Measurements from ENCODE around the gene MTF2. TPM values are rescaled to one million over a fixed set of nuclear protein-coding genes. Genes with fewer than 3 reads are reported as not detected.

MTF2 gene
- polyA plus RNA-seq, 1 donor (not counting 4 experiments of a cell fraction or from before 2014, with no cell fraction given): 24.8 TPM

DNA sequence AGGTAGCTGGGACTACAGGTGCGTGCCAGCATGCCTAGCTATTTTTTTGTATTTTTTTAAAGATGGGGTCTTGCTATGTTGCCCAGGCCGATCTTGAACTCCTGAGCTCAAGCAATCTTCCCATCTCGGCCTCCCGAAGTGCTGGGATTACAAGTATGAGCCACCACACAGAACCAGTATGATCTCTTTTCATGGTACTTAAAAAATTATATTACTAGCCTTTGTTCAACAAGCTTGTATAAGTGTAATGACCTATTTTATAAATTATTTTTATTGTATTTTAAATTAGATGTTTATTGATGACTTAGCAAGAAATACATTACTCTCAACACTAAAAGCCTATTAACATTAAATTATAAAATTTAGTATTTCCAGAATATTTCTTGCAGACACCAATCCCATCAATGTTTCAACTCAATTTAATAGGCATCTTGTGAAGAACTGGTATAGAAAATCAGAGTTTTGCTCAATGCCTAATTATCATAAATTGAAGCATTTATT lies 36.0 kb upstream of the MTF2 start:
- Histone ChIP-seq H3K36me3 (ENCODE audit: control insufficient read depth in 2 of 2, extremely low read depth in 1 of 2, insufficient read depth in 2 of 2, low read length in 2 of 2) (no peaks in the 10 kb centered on the region), H3K79me2 (ENCODE audit: control insufficient read depth, insufficient read depth, low read length) (no peaks in the 10 kb centered on the region), H3K27me3 (ENCODE audit: control insufficient read depth, extremely low read depth, insufficient read depth, low read length) (no peaks in the 10 kb centered on the region), H2AFZ (ENCODE audit: control insufficient read depth, low read length) (no peak overlapping the region), H3K4me1 (ENCODE audit: control insufficient read depth, extremely low read depth, insufficient read depth, low read length) (no peaks in the 10 kb centered on the region), H3K4me2 (ENCODE audit: control insufficient read depth, extremely low read depth, insufficient read depth, low read depth, low read length) (no peak overlapping the region), H3K9me3 (ENCODE audit: control insufficient read depth, low read depth, low read length) (no peaks in the 10 kb centered on the region), H4K20me1 (ENCODE audit: control insufficient read depth, extremely low read depth, insufficient read depth, low read length) (no peaks in the 10 kb centered on the region), H3K27ac (ENCODE audit: control insufficient read depth, insufficient read depth, low read length) (no peak overlapping the region), H3K9me1 (ENCODE audit: control insufficient read depth, extremely low read depth, insufficient read depth, low read length) (no peaks in the 10 kb centered on the region), H3K9ac (ENCODE audit: control insufficient read depth, extremely low read depth, insufficient read depth, low read length) (no peak overlapping the region), H3K4me3 (ENCODE audit: control insufficient read depth in 2 of 3, extremely low read depth in 1 of 3, insufficient read depth in 2 of 3, low read depth in 1 of 3, low read length in 3 of 3) (no peak overlapping the region)
- DNase-seq (ENCODE audit: low read depth, low spot score) (no peak), FAIRE-seq (no peak)
- dilution Hi-C loops (cut with MboI; ENCODE audit: extremely low pct_ligation_motif_present, low sequenced_read_pairs): no loop called here
- TF ChIP-seq EZH2 (IDR thresholded peaks at IDR 0.05; ENCODE audit: low read length): no peak
- TF ChIP-seq, protein P1, sequence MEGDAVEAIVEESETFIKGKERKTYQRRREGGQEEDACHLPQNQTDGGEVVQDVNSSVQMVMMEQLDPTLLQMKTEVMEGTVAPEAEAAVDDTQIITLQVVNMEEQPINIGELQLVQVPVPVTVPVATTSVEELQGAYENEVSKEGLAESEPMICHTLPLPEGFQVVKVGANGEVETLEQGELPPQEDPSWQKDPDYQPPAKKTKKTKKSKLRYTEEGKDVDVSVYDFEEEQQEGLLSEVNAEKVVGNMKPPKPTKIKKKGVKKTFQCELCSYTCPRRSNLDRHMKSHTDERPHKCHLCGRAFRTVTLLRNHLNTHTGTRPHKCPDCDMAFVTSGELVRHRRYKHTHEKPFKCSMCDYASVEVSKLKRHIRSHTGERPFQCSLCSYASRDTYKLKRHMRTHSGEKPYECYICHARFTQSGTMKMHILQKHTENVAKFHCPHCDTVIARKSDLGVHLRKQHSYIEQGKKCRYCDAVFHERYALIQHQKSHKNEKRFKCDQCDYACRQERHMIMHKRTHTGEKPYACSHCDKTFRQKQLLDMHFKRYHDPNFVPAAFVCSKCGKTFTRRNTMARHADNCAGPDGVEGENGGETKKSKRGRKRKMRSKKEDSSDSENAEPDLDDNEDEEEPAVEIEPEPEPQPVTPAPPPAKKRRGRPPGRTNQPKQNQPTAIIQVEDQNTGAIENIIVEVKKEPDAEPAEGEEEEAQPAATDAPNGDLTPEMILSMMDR (optimal IDR thresholded peaks at IDR 0.05 in 1 of 3, IDR thresholded peaks at IDR 0.05 in 1 of 3, conservative IDR thresholded peaks at IDR 0.05 in 1 of 3; ENCODE audit: extremely low read depth in 1 of 3, insufficient read depth in 2 of 3, low read length in 3 of 3): no peak

DNA sequence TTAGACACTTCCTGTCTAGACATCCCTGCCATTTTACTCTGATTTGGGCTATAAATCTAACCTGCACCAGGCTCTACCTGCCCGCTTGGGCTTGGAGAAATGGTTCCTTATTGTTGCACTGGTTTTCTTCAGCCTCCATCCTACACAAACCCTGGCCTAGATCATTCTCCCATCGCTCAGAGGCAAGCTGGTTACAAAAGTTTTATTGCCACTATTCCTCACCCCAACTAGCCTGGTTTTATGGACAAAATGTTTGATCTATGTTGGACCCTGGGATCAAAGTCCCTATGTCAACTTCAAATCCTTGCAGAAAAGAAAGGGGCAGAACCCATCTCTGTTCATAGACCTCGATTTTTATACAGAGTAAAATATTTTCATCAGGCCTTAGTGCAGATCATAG lies 31.5 kb upstream of the MTF2 start:
- Histone ChIP-seq H3K4me1 (ENCODE audit: control insufficient read depth, extremely low read depth, insufficient read depth, low read length) (no peaks in the 10 kb centered on the region), H3K27ac (ENCODE audit: control insufficient read depth, insufficient read depth, low read length) (no peak overlapping the region), H3K4me3 (ENCODE audit: control insufficient read depth in 2 of 3, extremely low read depth in 1 of 3, insufficient read depth in 2 of 3, low read depth in 1 of 3, low read length in 3 of 3) (no peak overlapping the region), H3K4me2 (ENCODE audit: control insufficient read depth, extremely low read depth, insufficient read depth, low read depth, low read length) (no peak overlapping the region), H3K9me1 (ENCODE audit: control insufficient read depth, extremely low read depth, insufficient read depth, low read length) (no peaks in the 10 kb centered on the region), H3K9ac (ENCODE audit: control insufficient read depth, extremely low read depth, insufficient read depth, low read length) (no peak overlapping the region), H3K27me3 (ENCODE audit: control insufficient read depth, extremely low read depth, insufficient read depth, low read length) (no peaks in the 10 kb centered on the region), H4K20me1 (ENCODE audit: control insufficient read depth, extremely low read depth, insufficient read depth, low read length) (no peaks in the 10 kb centered on the region), H3K9me3 (ENCODE audit: control insufficient read depth, low read depth, low read length) (no peaks in the 10 kb centered on the region), H3K36me3 (ENCODE audit: control insufficient read depth in 2 of 2, extremely low read depth in 1 of 2, insufficient read depth in 2 of 2, low read length in 2 of 2) (no peaks in the 10 kb centered on the region), H3K79me2 (ENCODE audit: control insufficient read depth, insufficient read depth, low read length) (no peaks in the 10 kb centered on the region), H2AFZ (ENCODE audit: control insufficient read depth, low read length) (no peak overlapping the region)
- DNase-seq (ENCODE audit: low read depth, low spot score): no peak
- TF ChIP-seq EZH2 (IDR thresholded peaks at IDR 0.05; ENCODE audit: low read length): no peak
- TF ChIP-seq, protein P1 (optimal IDR thresholded peaks at IDR 0.05 in 1 of 3, IDR thresholded peaks at IDR 0.05 in 1 of 3, conservative IDR thresholded peaks at IDR 0.05 in 1 of 3; ENCODE audit: extremely low read depth in 1 of 3, insufficient read depth in 2 of 3, low read length in 3 of 3): no peak
- dilution Hi-C loops (cut with MboI; ENCODE audit: extremely low pct_ligation_motif_present, low sequenced_read_pairs): no loop called here
- no peak for FAIRE-seq

All from keratinocyte (primary cell).